Measurements from ENCODE around the gene HOXB13. TPM values are rescaled to one million over a fixed set of nuclear protein-coding genes. Genes with fewer than 3 reads are reported as not detected.

The HOXB13 gene
- total and polyA plus RNA-seq, 5 donors from 2014 or later, result not detected

- H3K4me1 ChIP-seq (ENCODE audit: control insufficient read depth, insufficient read depth, low read length, poor library complexity, severe bottlenecking), result peaks cover 11% of the 10 kb centered on the region
- H3K4me3 ChIP-seq (ENCODE audit: low read depth, low read length), result no peak overlapping the region
- peaks cover 81% of the 10 kb centered on the region for H3K27me3 ChIP-seq (ENCODE audit: control insufficient read depth, insufficient read depth, low read length)
- H3K27ac ChIP-seq (ENCODE audit: insufficient read depth, low read length, poor library complexity, severe bottlenecking), result no peak overlapping the region
- Mint-ChIP-seq H3K27me3 (peaks cover 95% of the 10 kb centered on the region), H3K4me1 (peaks cover 0 to 26% (median 12%) of the 10 kb centered on the region in 4 donors), H3K27ac (peak overlapping the region in 1 of 3 donors; percentile 14), H3K9me3 (peaks cover 0 to 10% (median 0%) of the 10 kb centered on the region in 7 donors), H3K36me3 (no peaks in the 10 kb centered on the region), H3K4me3 (peak overlapping the region in 2 of 4 donors; percentile 16 to 66)
- no peak for ATAC-seq (ENCODE audit: low read depth in 2 of 2)
- H3K36me3 ChIP-seq (ENCODE audit: control insufficient read depth, insufficient read depth, low read length), result no peaks in the 10 kb centered on the region
- no peak for DNase-seq
- H3K9me3 ChIP-seq (ENCODE audit: control insufficient read depth in 2 of 2, low read length in 2 of 2), result peaks cover 5 to 7% of the 10 kb centered on the region in 2 experiments
Observed at GRCh38 chr17:48752399-48753288, 24.1 kb upstream of the HOXB13 start.

DNA sequence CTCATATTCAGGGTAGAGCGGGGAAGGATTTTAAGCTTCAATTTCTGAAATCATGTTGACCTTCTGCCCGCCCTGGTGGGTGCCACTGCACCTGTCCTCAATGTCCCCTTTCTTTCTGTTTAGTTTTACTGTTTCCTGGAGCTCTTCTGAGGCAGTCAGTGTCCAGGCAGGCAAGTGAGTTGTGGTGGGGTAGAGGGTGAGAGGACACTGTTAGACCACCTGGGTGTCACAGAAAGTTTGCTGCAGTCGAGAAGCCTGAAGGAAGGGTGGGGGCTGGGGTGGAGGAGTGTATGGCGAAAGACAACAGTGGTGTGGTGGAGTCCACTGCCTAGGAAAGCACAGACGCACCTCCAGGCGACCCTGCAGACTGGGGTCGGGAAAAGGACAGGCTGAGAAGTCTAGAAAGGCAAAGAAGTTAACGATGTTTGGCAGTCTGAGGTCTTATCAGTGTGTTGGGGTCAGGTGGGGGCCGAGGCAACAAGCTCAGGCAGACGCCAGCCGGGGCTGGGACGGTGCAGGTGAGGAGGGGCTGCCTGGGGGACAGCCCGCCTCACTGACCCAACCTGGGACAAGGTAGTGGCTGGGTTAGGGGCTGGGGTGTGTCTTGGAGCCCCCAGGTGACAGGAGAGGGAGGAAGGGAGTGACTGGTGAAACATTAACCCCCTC, 23.3 kb upstream of the HOXB13 start:
- peaks cover 75% of the 10 kb centered on the region for H3K27me3 ChIP-seq (ENCODE audit: control insufficient read depth, insufficient read depth, low read length)
- H3K4me3 ChIP-seq (ENCODE audit: low read depth, low read length), result no peak overlapping the region
- Mint-ChIP-seq H3K4me3 (peak overlapping the region in 1 of 4 donors; percentile 66), H3K27me3 (peaks cover 95% of the 10 kb centered on the region), H3K9me3 (peaks cover 0 to 10% (median 0%) of the 10 kb centered on the region in 7 donors), H3K4me1 (peaks cover 0 to 28% (median 13%) of the 10 kb centered on the region in 4 donors), H3K27ac (no peak overlapping the region), H3K36me3 (no peaks in the 10 kb centered on the region)
- no peaks in the 10 kb centered on the region for H3K36me3 ChIP-seq (ENCODE audit: control insufficient read depth, insufficient read depth, low read length)
- ATAC-seq (ENCODE audit: low read depth in 2 of 2), result no peak
- no peak overlapping the region for H3K27ac ChIP-seq (ENCODE audit: insufficient read depth, low read length, poor library complexity, severe bottlenecking)
- H3K9me3 ChIP-seq (ENCODE audit: control insufficient read depth in 2 of 2, low read length in 2 of 2), result peaks cover 5 to 7% of the 10 kb centered on the region in 2 experiments
- H3K4me1 ChIP-seq (ENCODE audit: control insufficient read depth, insufficient read depth, low read length, poor library complexity, severe bottlenecking), result peaks cover 17% of the 10 kb centered on the region
- DNase-seq, result no peak

GRCh38 chr17:48751172-48751571, 22.6 kb upstream of the HOXB13 start:
- Mint-ChIP-seq H3K27ac (no peak overlapping the region), H3K9me3 (peaks cover 0 to 10% (median 0%) of the 10 kb centered on the region in 7 donors), H3K4me1 (peaks cover 0 to 34% (median 17%) of the 10 kb centered on the region in 4 donors), H3K4me3 (peak overlapping the region in 1 of 4 donors; percentile 66), H3K36me3 (no peaks in the 10 kb centered on the region), H3K27me3 (peaks cover 98% of the 10 kb centered on the region)
- H3K36me3 ChIP-seq (ENCODE audit: control insufficient read depth, insufficient read depth, low read length), result no peaks in the 10 kb centered on the region
- ATAC-seq (ENCODE audit: low read depth in 2 of 2) (no peak), DNase-seq (no peak)
- peaks cover 5 to 7% of the 10 kb centered on the region in 2 experiments for H3K9me3 ChIP-seq (ENCODE audit: control insufficient read depth in 2 of 2, low read length in 2 of 2)
- no peak overlapping the region for H3K27ac ChIP-seq (ENCODE audit: insufficient read depth, low read length, poor library complexity, severe bottlenecking)
- peaks cover 17% of the 10 kb centered on the region for H3K4me1 ChIP-seq (ENCODE audit: control insufficient read depth, insufficient read depth, low read length, poor library complexity, severe bottlenecking)
- H3K27me3 ChIP-seq (ENCODE audit: control insufficient read depth, insufficient read depth, low read length), result peaks cover 71% of the 10 kb centered on the region
- no peak overlapping the region for H3K4me3 ChIP-seq (ENCODE audit: low read depth, low read length)

- Histone ChIP-seq H3K9me3 (ENCODE audit: control insufficient read depth in 2 of 2, low read length in 2 of 2) (peaks cover 5 to 7% of the 10 kb centered on the region in 2 experiments), H3K4me1 (ENCODE audit: control insufficient read depth, insufficient read depth, low read length, poor library complexity, severe bottlenecking) (peaks cover 12% of the 10 kb centered on the region), H3K27me3 (ENCODE audit: control insufficient read depth, insufficient read depth, low read length) (peaks cover 72% of the 10 kb centered on the region), H3K4me3 (ENCODE audit: low read depth, low read length) (no peak overlapping the region), H3K36me3 (ENCODE audit: control insufficient read depth, insufficient read depth, low read length) (no peaks in the 10 kb centered on the region), H3K27ac (ENCODE audit: insufficient read depth, low read length, poor library complexity, severe bottlenecking) (no peak overlapping the region)
- Mint-ChIP-seq H3K4me3 (no peak overlapping the region), H3K36me3 (no peaks in the 10 kb centered on the region), H3K27ac (no peak overlapping the region), H3K27me3 (peaks cover 98% of the 10 kb centered on the region), H3K4me1 (peaks cover 0 to 34% (median 17%) of the 10 kb centered on the region in 4 donors), H3K9me3 (peaks cover 0 to 10% (median 0%) of the 10 kb centered on the region in 7 donors)
- DNase-seq, result no peak
- ATAC-seq (ENCODE audit: low read depth in 2 of 2), result no peak
Observed at GRCh38 chr17:48749621-48750553, 21.3 kb upstream of the HOXB13 start.

- no peaks in the 10 kb centered on the region for H3K36me3 ChIP-seq (ENCODE audit: control insufficient read depth, insufficient read depth, low read length)
- peak overlapping the region in 1 of 3 donors; percentile 48 for H3K27ac Mint-ChIP-seq
- H3K4me1 Mint-ChIP-seq, result peaks cover 0 to 29% (median 18%) of the 10 kb centered on the region in 4 donors
- peaks cover 98% of the 10 kb centered on the region for H3K27me3 Mint-ChIP-seq
- H3K9me3 Mint-ChIP-seq, result peaks cover 0 to 10% (median 0%) of the 10 kb centered on the region in 7 donors
- peaks cover 71% of the 10 kb centered on the region for H3K27me3 ChIP-seq (ENCODE audit: control insufficient read depth, insufficient read depth, low read length)
- peaks cover 5 to 7% of the 10 kb centered on the region in 2 experiments for H3K9me3 ChIP-seq (ENCODE audit: control insufficient read depth in 2 of 2, low read length in 2 of 2)
- H3K4me1 ChIP-seq (ENCODE audit: control insufficient read depth, insufficient read depth, low read length, poor library complexity, severe bottlenecking), result peaks cover 5% of the 10 kb centered on the region
- no peaks in the 10 kb centered on the region for H3K36me3 Mint-ChIP-seq
- H3K4me3 ChIP-seq (ENCODE audit: low read depth, low read length), result no peak overlapping the region
- H3K27ac ChIP-seq (ENCODE audit: insufficient read depth, low read length, poor library complexity, severe bottlenecking), result no peak overlapping the region
- no peak for ATAC-seq (ENCODE audit: low read depth in 2 of 2)
- H3K4me3 Mint-ChIP-seq, result no peak overlapping the region
- no peak for DNase-seq
Observed at GRCh38 chr17:48748718-48749566, 20.4 kb upstream of the HOXB13 start.

GRCh38 chr17:48747445-48748363, 19.2 kb upstream of the HOXB13 start:
- Mint-ChIP-seq H3K9me3 (peaks cover 0 to 11% (median 0%) of the 10 kb centered on the region in 7 donors), H3K27ac (no peak overlapping the region), H3K4me3 (no peak overlapping the region), H3K27me3 (peaks cover 98% of the 10 kb centered on the region), H3K4me1 (peaks cover 0 to 26% (median 12%) of the 10 kb centered on the region in 4 donors), H3K36me3 (no peaks in the 10 kb centered on the region)
- Histone ChIP-seq H3K4me1 (ENCODE audit: control insufficient read depth, insufficient read depth, low read length, poor library complexity, severe bottlenecking) (peaks cover 5% of the 10 kb centered on the region), H3K27me3 (ENCODE audit: control insufficient read depth, insufficient read depth, low read length) (peaks cover 70% of the 10 kb centered on the region), H3K36me3 (ENCODE audit: control insufficient read depth, insufficient read depth, low read length) (no peaks in the 10 kb centered on the region), H3K27ac (ENCODE audit: insufficient read depth, low read length, poor library complexity, severe bottlenecking) (no peak overlapping the region), H3K4me3 (ENCODE audit: low read depth, low read length) (no peak overlapping the region), H3K9me3 (ENCODE audit: control insufficient read depth in 2 of 2, low read length in 2 of 2) (peaks cover 5 to 7% of the 10 kb centered on the region in 2 experiments)
- ATAC-seq (ENCODE audit: low read depth in 2 of 2), result no peak
- no peak for DNase-seq

Measured in CD4-positive, CD25-positive, alpha-beta regulatory T cell (primary cell).